NOMO-1 treated with dmso at 0.1 percent for 144 hours (cell line): ENCODE results near the gene TCAF1.
"Not testable (repeated sequence)": the region's sequence is repeated elsewhere in the genome, so short reads cannot be mapped to it uniquely, and the experiment has no call there.

Source experiments
- DNase-seq: peaks from one replicate; lab custom pipeline; 2025; ENCODE audit not compliant: unreplicated experiment; lab: John Stamatoyannopoulos, UW

The TCAF1 gene

DNA sequence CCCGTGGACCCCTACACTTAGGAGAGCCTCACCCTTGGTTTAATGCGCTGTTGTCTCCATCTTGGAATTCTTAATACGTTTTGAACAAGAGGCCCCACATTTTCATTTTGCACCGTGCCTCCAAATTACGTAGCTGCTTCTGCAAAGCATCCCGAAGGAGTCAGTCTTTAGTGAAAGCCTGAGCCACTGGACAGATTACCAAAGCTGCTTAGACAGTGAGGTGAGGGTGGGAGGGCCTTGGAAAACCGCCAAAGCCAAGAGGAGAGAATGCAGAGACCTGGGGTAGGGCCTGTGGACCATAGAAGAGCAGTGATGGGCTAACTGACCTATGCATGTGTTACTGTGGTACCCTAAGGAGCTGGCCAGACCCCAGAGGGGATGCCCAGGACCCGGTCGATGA is 4.2 kb upstream of the TCAF1 start:
- no peak for DNase-seq

DNA sequence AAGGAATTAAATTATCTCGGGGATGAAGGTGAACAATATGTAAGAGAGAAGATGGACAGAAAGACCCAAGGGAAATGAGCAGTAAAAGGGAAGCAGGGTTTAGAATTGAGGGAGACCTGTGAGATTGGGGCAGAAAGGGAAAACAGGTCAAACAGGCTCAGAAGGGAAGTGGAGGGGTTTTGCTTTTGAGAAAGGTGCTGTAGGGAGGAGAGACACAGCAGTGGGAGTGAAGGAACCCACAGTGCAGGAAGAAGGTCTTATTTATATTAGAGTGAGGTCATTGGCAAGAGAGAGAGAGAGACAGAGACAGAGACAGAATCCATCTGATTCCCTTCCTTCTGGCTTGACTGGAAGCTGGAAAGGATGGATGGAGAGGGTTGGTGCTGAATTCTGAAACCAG is 3.5 kb upstream of the TCAF1 start:
- DNase-seq: no peak

DNA sequence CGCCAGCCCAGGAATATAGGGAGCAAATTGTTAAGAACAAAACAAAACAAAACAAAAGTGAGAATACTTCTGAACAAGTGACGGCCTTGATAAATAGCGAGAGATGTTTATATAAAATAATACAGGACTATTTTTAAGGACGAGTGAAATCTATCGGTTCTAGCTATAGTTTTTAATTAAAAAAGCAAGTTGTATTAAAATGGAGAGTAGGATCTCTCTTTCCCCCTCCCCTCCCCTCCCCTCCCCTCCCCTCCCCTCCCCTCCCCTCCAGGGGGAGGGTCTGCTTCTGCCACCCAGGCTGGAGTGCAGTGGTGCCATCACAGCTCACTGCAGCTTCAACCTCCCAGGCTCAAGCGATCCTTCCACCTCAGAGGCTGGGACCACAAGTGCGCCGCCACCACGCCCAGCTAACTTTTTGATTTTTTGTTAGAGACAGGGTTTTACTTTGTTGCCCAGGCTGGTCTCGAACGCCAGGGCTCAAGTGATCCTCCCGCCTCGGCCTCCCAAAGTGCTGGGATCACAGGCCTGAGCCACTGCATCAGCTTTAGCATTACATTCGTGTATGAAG is 440 bp upstream of the TCAF1 start:
- no peak for DNase-seq

DNA sequence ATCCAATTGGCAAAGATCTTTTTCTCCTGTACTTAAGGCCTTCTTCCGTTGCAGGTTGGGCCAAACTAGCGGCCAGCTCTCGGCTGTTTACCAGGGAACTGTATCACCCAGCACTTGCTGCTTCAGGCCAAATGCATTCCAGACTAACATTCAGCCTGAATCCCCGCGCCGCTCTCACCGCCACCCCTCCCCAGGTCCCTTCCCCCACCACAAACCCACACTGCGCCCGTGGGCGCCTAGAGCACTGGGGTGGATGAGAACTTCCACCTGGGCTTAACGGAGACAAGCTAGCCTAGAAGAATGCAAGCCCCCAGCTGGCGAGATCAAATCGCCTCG is 676 bp downstream of the TCAF1 start:
- DNase-seq: no peak

DNA sequence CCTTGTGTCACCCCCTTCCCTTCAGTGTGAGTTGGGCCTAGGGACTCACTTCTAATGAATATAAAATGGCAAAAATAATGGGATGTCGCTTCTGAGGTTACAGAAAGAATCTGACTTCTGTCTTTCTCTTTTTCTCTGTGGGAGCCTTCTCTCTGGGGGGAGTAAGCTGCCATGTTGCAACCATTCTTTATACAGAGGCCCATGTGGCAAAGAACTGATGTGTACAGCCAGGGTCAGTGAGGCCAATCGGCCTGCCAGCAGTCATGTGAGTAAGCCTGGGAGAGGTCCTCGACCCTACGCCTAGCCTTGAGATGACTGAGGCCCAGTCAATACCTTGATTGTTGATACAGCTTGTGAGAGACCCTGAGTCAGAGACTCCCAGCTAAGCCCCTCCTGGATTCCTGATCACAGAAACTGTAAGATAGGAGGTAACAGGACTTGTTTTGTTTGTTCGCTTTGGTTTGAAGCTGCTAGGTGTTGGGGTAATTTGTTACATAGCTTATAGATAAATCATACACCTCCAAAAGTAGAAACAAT is 1.7 kb downstream of the TCAF1 start:
- no peak for DNase-seq

DNA sequence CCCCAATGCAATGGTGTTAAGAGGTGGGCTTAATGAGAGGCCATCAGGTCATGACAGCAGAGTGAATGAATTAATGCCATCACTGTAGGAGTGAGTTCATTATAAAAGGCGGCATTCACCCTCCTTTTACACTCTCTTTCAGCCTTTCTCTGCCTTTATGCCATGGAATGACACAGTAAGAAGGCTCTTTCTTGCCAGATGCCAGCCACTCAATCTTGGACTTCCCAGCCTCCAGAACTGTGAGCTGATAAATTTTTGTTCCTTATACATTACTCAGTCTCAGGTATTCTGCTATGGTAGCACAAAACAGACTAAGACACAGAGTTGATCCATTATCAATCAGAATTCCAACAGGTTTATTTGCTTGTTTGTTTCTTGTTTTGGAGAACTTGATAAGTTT is 3.2 kb downstream of the TCAF1 start:
- DNase-seq: no peak

DNA sequence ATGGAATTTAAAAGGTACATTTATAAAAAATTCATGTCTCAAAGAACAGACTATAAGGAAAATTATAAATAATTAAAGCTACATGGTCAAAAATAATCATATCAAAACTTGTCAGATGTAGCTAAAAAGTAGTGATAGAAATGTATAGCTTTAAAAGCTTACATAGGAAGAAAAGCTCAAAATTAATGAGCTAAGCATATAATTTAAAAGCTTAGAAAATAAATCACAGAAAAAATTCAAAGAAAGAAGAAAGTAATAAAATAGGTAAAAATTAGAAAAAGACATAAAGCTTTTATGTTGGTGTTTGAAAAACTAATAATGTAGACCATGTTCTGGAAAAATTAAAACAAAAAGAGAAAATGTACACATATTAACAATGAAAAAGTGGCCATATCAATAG is 5.3 kb downstream of the TCAF1 start:
- DNase-seq: no peak

DNA sequence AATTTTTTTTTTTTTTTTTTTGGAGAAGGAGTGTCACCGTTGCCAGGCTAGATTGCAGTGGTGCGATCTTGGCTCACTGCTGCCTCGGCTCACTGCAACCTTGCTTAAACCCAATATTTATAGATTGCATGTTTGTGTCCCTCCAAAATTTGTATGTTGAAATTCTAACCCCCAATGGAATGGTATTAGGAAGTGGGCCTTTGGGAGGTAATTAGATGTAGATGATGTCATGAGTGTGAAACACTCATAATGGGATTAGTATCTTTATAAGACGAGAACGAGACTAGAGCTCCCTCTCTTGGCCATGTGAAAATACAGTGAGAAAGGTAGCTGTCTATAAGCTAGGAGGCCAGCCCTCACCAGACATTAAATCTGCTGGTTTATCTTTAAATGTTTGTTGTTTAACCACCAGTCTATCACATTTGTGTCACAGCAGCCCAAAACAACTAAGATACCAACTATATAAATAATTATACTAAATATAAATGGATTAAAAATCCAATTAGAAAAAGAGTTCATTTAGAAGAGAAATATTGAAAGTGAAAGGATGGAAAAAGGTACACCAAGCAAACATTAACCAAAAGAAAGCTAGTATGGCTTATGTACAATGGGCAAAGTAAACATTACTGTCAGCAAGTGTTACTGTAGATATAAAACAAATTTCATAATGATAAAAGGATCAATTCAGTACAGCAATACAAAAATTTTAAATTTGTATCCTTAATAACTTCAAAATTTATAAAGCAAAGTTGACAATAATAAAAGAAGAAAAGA is 9.3 kb downstream of the TCAF1 start:
- DNase-seq: no peak

DNA sequence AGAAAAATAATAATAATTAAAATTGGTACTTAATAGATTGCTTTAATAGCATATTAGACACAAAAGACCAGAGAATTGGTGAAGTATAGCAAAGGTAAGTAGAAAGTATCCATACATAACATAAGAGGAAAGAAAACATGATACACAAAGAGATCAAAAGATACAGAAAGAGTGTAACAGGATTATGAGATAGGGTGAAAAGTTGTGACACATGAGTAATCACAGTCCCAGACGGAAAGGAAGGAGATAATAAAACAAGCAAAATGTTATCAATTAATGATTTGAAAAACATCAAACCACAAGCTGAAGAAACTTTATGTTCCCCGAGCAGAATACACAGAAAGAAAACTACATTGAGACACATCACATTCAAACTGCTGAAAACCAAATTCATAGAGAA is 10.5 kb downstream of the TCAF1 start:
- DNase-seq: no peak

DNA sequence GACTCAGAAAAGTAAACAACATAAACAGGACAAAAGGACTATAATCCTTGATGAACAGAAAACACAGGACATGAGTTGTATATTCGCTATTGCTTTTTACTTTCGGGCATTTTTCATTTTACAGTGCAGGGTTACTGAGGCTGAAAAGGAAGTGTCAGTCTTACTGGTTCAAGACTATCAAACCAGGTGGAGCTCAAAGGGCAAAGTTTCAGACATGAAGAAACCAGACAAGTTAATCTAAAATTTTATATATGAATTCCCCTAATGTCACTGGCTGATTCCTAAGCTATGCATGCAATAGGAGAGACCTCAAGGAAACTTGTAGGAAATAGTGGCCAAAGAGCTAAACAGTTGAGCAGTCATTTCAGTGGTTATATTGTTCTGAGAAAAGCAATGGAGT is 11.4 kb downstream of the TCAF1 start:
- no peak for DNase-seq

DNA sequence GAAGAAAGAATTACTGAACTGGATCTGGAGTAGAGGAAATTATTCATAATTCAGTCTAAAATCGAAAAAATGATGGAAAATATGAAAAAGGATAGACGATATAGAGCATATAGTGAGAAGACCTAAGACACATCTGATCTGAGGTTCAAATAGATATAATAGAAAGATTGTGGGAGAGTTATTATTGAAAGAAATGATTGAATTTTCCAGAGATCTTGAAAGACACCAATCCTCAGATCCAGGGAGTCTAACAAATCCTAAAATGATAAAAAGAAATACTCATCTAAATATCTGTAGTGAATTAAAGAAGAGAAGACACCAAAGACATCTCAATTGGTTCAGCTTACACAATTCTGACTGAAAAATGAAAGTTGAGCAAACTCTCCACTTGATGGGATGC is 12.9 kb downstream of the TCAF1 start:
- DNase-seq: no peak

DNA sequence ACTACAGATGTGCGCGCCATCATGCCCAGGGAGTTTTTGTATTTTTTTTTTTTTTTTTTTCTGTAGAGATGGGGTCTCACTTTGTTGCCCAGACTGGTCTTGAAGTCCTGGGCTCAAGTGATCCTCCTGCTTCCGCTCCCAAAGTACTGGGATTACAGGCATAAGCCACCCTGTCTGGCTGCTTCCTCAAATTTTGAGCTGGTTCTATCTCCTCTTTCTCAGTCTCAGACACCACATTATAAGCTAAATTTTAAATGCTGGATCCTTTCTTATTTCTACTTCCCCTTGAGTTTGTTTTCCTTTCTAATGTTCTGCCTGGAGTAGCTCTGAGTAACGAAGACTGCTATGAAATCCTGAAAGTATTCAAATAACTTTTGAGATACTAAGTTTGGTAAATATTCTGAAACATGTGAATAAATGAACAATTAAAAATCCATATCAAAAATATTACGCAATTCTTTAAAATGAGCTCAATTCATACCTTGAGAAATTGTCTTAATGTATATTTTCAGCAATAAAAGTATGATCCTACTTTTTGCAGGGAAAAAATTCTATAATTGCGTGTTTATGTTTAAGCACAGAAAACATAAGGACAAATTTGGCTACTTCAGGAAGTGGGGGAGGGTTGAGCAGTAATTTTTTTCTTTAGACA is 15.0 kb downstream of the TCAF1 start:
- DNase-seq: no peak

DNA sequence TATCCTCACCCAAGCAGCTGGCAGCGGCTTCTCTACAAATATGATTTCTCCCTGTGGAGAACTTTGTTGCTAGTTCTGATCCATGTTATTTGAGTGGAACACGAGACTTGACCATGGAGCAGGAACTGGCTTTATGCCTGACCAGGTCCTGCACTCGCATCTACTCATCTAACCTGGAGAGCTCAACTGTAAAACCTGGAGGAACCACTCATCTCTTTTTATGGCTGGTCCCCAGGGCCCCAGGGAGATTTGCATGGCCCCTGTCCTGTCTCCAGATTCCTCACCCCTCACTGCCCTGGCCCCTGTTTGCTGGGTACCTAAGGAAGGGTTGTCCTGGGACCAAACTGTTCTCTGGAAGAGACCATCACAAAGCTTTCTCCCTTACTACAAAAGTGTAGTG is 16.0 kb downstream of the TCAF1 start:
- DNase-seq: no peak

DNA sequence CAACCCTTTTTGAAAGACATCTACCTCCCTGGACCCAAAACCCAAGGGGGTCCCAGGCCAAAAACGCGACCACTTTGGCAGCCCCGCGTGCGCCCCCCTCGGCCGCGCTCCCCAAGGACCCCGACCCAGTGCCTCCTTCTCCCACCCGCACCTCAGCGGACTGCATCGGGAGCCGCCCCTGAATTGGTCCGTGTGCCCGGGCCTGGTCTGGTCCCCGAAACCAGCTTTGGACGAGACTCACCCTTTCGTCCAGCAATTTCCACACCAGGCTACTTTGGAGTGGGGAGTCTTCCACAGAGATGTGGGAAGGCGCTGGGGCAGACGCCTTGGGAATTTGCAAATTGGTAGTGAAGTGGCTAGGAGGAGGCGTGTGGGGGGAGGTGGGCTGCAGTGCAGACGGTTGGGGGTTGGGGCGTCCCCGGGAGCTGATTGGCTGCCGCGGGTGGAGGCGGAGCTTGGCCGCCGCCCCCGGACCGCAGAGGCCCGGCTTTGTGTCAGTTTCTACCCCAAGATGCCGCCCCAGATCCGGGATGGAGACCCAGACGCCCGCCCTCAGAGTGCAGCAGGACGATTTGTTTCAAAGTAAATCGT is 16.9 kb downstream of the TCAF1 start:
- no peak for DNase-seq

DNA sequence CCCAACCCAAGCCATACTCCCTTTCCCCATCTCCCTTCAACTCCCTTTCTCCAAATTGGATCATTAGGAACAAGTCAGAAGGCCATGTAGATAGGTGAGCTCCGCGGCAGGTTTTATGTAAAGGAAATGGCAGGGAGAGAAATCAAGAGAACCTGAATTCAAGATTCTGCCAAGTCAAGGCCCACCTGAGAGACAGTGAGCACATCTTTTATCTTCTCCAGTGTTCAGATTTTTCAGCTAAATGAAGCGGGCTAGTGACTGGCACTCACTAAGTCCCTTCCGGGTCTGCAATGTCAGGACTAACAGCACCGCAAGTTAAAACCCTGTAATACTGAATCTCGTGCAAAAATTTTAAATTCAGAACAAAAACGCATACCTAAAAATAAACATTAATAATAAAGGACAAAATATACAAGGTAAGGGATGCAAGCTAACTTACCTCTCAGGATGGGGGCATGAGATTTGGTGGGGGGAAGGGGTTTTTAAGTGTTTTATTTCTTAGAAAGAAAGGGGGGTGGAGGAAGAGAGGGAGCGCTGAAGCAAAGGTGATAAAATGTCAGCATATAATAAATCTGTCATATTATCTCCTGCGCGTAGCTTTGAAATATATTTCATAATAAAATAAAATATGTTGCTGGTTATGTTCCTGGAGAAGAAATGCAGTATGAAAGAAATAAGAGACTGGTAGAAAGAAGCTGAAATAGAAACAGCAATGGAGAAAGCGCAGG is 17.6 kb downstream of the TCAF1 start:
- no peak for DNase-seq

DNA sequence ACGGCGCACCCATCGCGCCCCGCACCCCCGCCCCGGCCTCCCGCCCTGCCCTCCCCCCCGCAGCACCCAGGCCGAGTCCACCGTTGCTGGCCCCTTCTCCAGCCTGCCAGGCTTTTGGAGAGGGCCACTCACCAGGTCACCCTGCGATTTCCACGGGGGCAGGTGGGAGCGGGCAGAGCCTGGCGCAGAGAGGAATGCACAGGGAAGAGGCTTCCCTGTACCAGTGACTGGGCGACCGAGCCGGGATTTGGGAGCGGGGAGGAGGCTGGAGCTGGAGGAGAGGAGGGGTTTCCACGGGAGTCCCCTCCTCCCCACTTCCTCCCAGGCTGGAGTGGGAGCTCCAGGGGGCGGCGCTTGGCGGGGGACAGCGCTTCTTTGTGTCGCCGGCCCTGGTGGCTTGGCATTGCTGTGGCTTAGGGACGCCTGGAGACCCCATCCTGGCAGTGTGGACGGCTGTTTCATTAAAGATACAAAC is 19.3 kb downstream of the TCAF1 start:
- DNase-seq: no peak

DNA sequence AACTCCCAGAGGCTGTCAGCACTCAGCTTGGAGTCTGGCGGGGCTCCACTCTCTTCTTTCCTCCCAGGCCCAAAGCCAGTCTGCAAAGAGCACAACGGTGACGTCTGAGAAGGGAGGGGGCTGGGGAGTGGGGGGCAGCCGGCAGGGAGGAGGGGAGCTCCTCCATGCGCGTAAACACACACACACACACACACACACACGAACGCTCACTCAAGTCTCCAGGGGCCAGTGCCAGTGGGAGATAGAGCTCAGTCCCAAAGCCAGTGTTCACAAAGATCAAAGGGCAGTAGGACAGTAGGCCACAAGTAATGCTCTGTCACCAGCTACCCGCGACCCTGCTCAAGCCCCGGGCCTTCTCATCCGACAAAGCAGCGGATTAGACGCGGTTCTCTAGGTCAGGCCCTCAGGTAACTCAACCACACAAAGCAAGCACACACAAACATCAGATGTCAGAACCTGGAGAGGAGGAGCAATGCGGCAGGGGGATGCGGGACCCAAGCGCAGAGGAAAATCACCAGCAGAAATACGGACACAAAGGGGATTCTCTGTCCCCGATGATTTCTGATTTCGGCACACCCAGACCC is 19.9 kb downstream of the TCAF1 start:
- DNase-seq: no peak

DNA sequence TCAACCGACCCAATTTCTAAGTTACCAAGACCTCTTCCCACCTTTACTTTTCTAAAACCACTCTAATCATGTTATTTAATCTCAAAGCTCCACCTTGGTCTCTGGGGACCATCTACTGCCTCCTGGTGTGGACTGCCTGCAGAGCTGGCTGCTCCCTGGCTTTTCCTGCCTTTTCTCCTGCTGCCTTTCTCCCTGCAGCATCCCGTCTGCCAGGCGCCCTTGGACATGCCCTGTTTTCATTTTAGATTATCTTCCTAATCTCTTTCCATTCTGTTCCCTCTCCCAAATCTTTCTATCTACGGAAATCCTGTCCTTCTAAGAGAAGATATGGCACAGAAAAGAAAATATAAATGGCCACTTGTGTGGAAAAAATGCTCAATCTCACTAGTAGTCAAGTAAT is 23.1 kb downstream of the TCAF1 start:
- no peak for DNase-seq

DNA sequence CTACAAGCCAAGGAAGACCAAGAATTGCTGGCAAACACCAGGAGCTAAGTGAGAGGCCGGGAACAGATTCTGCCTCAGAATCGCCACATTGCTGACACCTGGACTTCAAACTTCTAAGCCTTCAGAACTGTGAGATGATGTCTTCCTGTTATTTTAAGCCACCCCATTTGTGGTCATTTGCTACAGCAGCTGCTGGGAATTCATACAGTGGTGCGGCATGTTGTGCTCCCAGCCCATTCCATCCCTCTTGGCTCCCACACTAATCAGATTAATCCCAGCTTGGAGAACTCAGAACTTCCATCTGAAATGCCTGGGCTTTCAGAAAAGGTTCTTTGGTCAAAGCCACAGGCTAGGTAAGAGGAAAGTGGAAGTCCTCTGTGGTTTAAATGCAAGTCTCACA is 24.9 kb downstream of the TCAF1 start:
- DNase-seq: no peak

DNA sequence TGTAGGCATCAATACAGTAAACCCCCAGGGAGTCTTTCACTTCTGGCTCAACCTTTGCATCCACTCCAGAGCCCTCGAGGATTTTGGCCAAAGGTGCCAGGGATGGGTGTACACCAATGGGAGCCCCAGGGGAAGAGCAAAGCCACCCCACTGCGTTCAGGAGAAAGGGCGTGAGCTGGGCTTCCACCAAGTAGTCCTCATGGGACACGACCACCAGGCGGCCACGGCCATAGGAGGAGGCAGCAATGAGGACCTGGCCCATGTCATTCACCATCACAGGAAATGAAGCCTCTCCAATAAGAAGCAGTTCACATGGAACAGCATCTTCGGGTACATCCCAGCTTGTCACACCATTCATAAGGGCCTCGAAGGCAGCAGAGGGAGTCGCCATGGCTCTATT is 25.8 kb downstream of the TCAF1 start:
- DNase-seq: no peak

DNA sequence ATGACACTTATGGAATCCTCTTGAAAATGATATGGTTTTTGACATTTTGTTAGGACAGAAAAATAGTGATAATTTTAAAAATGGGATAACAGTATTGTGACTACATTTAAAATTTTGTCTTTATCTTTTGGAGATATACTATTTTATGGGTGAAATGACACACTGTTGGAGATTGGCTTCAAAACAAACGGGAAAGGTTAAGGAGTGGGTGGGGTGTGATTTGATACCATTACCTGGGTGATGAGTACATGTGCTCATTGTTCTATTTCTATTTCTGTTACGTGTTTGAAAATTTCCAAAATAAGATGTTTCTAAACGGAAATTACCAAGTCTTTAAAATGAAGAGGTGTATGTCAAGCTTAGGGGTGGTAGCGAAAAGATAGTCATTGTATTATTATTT is 28.7 kb downstream of the TCAF1 start:
- not testable (repeated sequence) for DNase-seq
